HepG2 (cell line): ENCODE measurements around the gene SLC5A10. TPM values are rescaled to one million over a fixed set of nuclear protein-coding genes. Genes with fewer than 3 reads are reported as not detected.

Source experiments
- ATM ChIP-seq: fragments of 450-650 bp; IDR thresholded peaks from 2 replicates; pipeline ENCODE4 v1.7.1; 2017; ENCODE audit warnings: mild to moderate bottlenecking, borderline replicate concordance
- CHD2 ChIP-seq: IDR thresholded peaks from 2 replicates; pipeline ENCODE4 v1.6.1; 2011; ENCODE audit warnings: low read depth, low read length, improper control_type of control experiment
- CREB1 ChIP-seq, 2 experiments: fragments of 450-650 bp in 1 of 2; IDR thresholded peaks; 2 replicates each; pipeline ENCODE4 v1.6.1; 2016 to 2017; ENCODE audit warnings: control low read depth in 1 of 2, mild to moderate bottlenecking in 1 of 2, missing compliant biosample characterization in 1 of 2, missing genetic modification characterization in 1 of 2
- CREBL2 ChIP-seq: sonication (generic); formaldehyde crosslinking; IDR thresholded peaks from 2 replicates; pipeline ENCODE4 v1.8.1; 2023; ENCODE audit warnings: missing genetic modification reagents, mild to moderate bottlenecking, borderline replicate concordance
- GATAD1 ChIP-seq: IDR thresholded peaks from 2 replicates; pipeline ENCODE4 v1.6.1; 2016; ENCODE audit warnings: missing genetic modification reagents, missing compliant biosample characterization
- HBP1 ChIP-seq: IDR thresholded peaks from 2 replicates; pipeline ENCODE4 v1.6.1; 2016; ENCODE audit warnings: low read depth, control low read depth
- MLXIP ChIP-seq: sonication (generic); formaldehyde crosslinking; IDR thresholded peaks from 2 replicates; pipeline ENCODE4 v1.9.0; 2021; ENCODE audit warnings: missing genetic modification reagents, borderline replicate concordance
- NPAS2 ChIP-seq: sonication (generic); formaldehyde crosslinking; IDR thresholded peaks from 2 replicates; pipeline ENCODE4 v1.8.0; 2022; ENCODE audit warnings: mild to moderate bottlenecking, missing genetic modification reagents, borderline replicate concordance
- RBFOX2 ChIP-seq: fragments of 200-400 bp; formaldehyde crosslinking; IDR thresholded peaks from 2 replicates; pipeline ENCODE4 v1.6.1; 2017; ENCODE audit warnings: low read depth, mild to moderate bottlenecking, low read length
- SCMH1 ChIP-seq: sonication (generic); formaldehyde crosslinking; IDR thresholded peaks from 2 replicates; pipeline ENCODE4 v1.9.0; 2021; ENCODE audit warnings: missing genetic modification reagents, mild to moderate bottlenecking, borderline replicate concordance
- SMARCC2 ChIP-seq: fragments of 450-650 bp; IDR thresholded peaks from 2 replicates; pipeline ENCODE4 v1.6.1; 2017; ENCODE audit warnings: antibody characterized with exemption, mild to moderate bottlenecking
- ZBTB7B ChIP-seq: sonication (generic); formaldehyde crosslinking; IDR thresholded peaks from 2 replicates; pipeline ENCODE4 v1.4.0; 2020; ENCODE audit warnings: missing genetic modification reagents
- ZNF160 ChIP-seq: sonication (generic); formaldehyde crosslinking; IDR thresholded peaks from 2 replicates; pipeline ENCODE4 v1.8.0; 2022; ENCODE audit warnings: mild to moderate bottlenecking, inconsistent platforms, missing genetic modification reagents
- ZNF609 ChIP-seq: sonication (generic); formaldehyde crosslinking; IDR thresholded peaks from 2 replicates; pipeline ENCODE4 v1.4.0; 2020; ENCODE audit warnings: mild to moderate bottlenecking, missing genetic modification reagents, borderline replicate concordance
- ZNF678 ChIP-seq: sonication (generic); formaldehyde crosslinking; IDR thresholded peaks from 2 replicates; pipeline ENCODE4 v1.4.0; 2020; ENCODE audit warnings: mild to moderate bottlenecking, missing genetic modification reagents
- ZNF761 ChIP-seq: sonication (generic); formaldehyde crosslinking; conservative IDR thresholded peaks from 2 replicates; pipeline ENCODE4 v1.4.0; 2020; ENCODE audit warnings: mild to moderate bottlenecking, missing genetic modification reagents
- ZNF879 ChIP-seq: sonication (generic); formaldehyde crosslinking; IDR thresholded peaks from 2 replicates; pipeline ENCODE4 v1.8.1; 2023; ENCODE audit warnings: missing genetic modification reagents
- polyA plus RNA-seq, 8 experiments: library from polyadenylated mRNA; depleted of rRNA in 3 of 8; stranded (reverse) in 7 of 8; unstranded in 1 of 8; fragments of >200 nt; fragmentation: Illumina TruSeq in 4 of 8; extraction: Trizol in 4 of 8; gene quantifications; 2 replicates each; pipeline versions ENCODE4 v1.2.1 to v1.2.3, GENCODE V29; 2011 to 2016; ENCODE audit warnings: low read depth in 4 of 8, missing spikeins in 1 of 8, mixed read lengths in 1 of 8; ENCODE audit not compliant: insufficient read depth in 1 of 8
- total RNA-seq, 5 experiments: library from RNA; depleted of rRNA; stranded (reverse); fragments of >200 nt; fragmentation: Illumina TruSeq; extraction: Trizol; gene quantifications; 2 replicates each; pipeline ENCODE4 v1.2.3, GENCODE V29; 2016; ENCODE audit warnings: low read depth in 1 of 5

SLC5A10 gene
- total and polyA plus RNA-seq, 2 of the 13 experiments (the other 11 are each of a cell fraction or from before 2014, with no cell fraction given), result 0.05 TPM; not detected in 1

- TF ChIP-seq RBFOX2 (peak; percentile 80), NPAS2 (no peak), ZNF609 (CRISPR knock-in tag) (no peak), GATAD1 (CRISPR knock-in tag) (peak; percentile 23), CREBL2 (CRISPR knock-in tag) (no peak), SMARCC2 (no peak), CHD2 (peak; percentile 87), MLXIP (CRISPR knock-in tag) (no peak), CREB1 (IDR thresholded peaks at IDR 0.05) (no peak), CREB1 (CRISPR knock-in tag; IDR thresholded peaks at IDR 0.05) (no peak), ZNF761 (no peak; the same call in 1 of the 2 replicates), SCMH1 (CRISPR knock-in tag) (no peak), ZNF160 (no peak), ZBTB7B (CRISPR knock-in tag) (peak; percentile 72), ZNF678 (peak; percentile 65; the same call in 1 of the 2 replicates), ZNF879 (no peak), ATM (no peak), HBP1 (no peak; the same call in 1 of the 2 replicates)
These were observed 52.6 kb downstream of the SLC5A10 start, which contains the start of gene FAM83G (continued) for GRCh38 chr17:19004421-19005136.
